Measurements from ENCODE around the gene LCN10. TPM values are rescaled to one million over a fixed set of nuclear protein-coding genes. Genes with fewer than 3 reads are reported as not detected.

LCN10 gene
- total and polyA plus RNA-seq, 9 of the 15 experiments (the other 6 are each of a cell fraction or from before 2014, with no cell fraction given): 0.10 to 0.21 (median 0.14) TPM; not detected in 6

GRCh38 chr9:136723362-136723976 is 19.3 kb downstream of the LCN10 start (continued):
- TF ChIP-seq ZNF407 (IDR thresholded peaks at IDR 0.05; ENCODE audit: low read depth) (no peak), PTRF (tag; IDR thresholded peaks at IDR 0.05) (no peak), ZNF77 (CRISPR knock-in tag; IDR thresholded peaks at IDR 0.05) (0 out of 2 replicates have a peak, but pooled peaks have one; percentile 13), HNRNPL (IDR thresholded peaks at IDR 0.05; ENCODE audit: low read depth, low read length) (peak; percentile 89), ZNF143 (CRISPR knock-in tag; IDR thresholded peaks at IDR 0.05) (no peak), CEBPB (tag; IDR thresholded peaks at IDR 0.05) (peak; percentile 37; the same call in 1 of the 2 replicates), IRF2 (CRISPR knock-in tag; IDR thresholded peaks at IDR 0.05) (no peak), POLR2B (IDR thresholded peaks at IDR 0.05; ENCODE audit: low read depth, partially characterized antibody) (peak; percentile 19), MIER1 (IDR thresholded peaks at IDR 0.05; ENCODE audit: low read depth) (no peak)
